HG03097 (cell line): ENCODE results near the gene PCDHGB4.
"Not testable (repeated sequence)": the region's sequence is repeated elsewhere in the genome, so short reads cannot be mapped to it uniquely, and the experiment has no call there.

ENCODE experiments used
- ATAC-seq: cut with Tn5 transposase; IDR thresholded peaks from one replicate; pipeline ENCODE4 v1.9.1; 2021; ENCODE audit not compliant: unreplicated experiment, low FRiP score

The PCDHGB4 gene

DNA sequence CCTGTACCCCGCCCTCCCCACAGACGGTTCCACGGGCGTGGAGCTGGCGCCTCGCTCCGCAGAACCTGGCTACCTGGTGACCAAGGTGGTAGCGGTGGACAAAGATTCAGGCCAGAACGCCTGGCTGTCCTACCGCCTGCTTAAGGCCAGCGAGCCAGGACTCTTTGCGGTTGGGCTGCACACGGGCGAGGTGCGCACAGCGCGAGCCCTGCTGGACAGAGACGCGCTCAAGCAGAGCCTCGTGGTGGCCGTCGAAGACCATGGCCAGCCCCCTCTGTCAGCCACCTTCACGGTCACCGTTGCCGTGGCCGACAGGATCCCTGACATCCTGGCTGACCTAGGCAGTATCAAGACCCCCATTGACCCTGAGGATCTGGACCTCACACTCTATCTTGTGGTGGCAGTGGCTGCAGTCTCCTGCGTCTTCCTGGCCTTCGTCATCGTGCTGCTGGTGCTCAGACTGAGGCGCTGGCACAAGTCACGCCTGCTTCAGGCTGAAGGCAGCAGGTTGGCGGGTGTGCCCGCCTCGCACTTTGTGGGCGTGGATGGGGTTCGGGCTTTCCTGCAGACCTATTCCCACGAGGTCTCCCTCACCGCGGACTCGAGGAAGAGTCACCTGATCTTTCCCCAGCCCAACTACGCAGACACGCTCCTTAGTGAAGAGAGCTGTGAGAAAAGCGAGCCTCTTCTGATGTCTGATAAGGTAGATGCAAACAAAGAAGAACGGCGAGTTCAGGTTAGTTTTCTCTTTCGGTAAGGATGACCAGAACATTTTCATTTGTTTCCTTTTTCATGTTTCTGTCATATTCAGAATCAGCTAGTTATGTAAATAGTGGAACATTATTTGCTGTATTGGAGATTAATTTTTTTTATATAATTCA lies 21.2 kb upstream of the PCDHGB4 start:
- ATAC-seq, result no peak

DNA sequence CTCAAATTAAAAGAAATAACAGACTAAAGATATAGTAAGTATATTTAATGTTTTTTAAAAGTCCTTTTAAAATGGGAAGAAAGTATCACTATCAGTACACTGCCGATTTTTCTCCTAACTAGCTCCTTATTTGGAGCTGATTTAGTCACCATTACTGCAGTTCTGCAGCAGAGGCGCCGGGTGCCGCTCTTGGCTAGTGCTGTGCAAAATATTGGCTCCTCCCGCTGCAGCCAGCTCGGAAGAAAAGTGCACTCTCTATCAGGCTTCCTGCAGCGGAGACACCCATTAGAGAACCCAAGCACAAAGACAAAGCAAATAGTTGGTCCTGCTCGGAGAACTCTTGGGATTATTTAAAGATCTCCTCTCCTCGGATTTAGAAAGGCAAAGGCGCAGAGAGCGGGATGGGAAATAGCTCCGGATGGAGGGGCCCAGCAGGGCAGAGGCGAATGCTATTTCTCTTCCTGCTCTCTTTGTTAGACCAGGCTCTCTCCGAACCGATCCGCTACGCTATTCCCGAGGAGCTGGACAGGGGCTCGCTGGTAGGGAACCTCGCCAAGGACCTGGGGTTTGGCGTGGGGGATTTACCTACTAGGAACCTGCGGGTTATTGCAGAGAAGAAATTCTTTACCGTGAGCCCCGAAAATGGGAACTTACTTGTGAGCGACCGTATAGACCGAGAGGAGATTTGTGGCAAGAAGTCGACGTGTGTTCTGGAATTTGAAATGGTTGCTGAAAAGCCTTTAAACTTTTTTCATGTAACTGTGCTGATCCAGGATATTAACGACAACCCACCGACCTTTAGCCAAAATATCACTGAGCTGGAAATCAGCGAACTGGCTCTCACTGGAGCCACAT lies 17.3 kb upstream of the PCDHGB4 start, which contains the start of gene PCDHGB3:
TSS of gene PCDHGB3 (plus strand) at position 249 of the 855 bp plus-strand sequence. CDS start at position 402, 153 bp downstream.
- peak; percentile 68 for ATAC-seq

DNA sequence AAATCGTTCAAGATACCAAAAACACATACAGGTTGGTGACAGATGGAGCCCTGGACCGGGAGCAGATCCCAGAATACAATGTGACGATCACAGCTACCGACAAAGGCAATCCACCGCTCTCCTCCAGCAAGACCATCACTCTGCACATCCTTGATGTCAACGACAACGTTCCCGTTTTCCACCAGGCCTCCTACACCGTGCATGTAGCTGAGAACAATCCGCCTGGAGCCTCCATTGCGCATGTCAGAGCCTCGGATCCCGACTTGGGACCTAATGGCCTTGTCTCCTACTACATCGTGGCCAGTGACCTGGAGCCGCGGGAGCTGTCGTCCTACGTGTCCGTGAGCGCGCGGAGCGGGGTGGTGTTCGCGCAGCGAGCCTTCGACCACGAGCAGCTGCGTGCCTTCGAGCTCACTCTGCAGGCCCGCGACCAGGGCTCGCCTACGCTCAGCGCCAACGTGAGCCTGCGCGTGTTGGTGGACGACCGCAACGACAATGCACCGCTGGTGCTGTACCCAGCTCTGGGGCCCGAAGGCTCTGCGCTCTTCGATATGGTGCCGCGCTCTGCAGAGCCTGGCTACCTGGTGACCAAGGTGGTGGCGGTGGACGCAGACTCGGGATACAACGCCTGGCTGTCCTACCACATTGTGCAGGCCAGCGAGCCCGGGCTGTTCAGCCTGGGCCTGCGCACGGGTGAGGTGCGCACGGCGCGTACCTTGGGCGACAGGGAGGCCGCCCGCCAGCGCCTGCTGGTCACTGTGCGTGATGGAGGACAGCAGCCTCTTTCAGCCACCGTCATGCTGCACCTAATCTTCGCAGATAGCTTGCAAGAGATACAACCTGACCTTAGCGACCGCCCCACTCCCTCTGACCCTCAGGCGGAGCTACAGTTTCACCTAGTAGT lies 15.7 kb upstream of the PCDHGB4 start:
- ATAC-seq, result no peak

DNA sequence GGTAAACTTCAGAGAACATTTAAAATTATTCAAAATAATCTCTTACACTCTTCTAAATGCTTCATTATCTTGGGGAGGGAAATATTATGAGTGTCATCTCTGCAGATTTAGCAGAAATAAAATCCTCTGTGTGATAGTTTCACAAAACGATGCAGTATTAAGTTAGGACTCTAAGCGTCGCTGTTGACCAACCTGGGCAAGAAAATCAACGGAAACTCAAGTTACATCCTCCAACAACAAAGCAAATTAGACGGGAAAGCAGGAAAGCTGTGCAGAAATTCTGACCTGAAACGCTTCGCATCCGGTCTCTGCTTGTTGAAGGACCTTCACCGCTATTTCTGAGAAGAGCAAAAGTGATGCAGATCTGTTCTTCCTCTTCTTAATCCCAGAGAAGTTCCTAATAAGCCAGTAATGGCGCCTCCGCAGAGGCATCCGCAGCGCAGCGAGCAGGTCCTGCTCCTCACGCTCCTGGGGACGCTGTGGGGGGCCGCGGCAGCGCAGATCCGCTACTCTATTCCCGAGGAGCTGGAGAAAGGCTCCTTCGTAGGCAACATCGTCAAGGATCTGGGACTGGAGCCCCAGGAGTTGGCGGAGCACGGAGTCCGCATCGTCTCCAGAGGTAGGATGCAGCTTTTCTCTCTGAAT lies 13.7 kb upstream of the PCDHGB4 start, which contains the start of gene PCDHGA6:
TSS of gene PCDHGA6 (plus strand) at position 219 of the 645 bp plus-strand sequence. CDS start at position 412, 193 bp downstream.
- no peak for ATAC-seq

DNA sequence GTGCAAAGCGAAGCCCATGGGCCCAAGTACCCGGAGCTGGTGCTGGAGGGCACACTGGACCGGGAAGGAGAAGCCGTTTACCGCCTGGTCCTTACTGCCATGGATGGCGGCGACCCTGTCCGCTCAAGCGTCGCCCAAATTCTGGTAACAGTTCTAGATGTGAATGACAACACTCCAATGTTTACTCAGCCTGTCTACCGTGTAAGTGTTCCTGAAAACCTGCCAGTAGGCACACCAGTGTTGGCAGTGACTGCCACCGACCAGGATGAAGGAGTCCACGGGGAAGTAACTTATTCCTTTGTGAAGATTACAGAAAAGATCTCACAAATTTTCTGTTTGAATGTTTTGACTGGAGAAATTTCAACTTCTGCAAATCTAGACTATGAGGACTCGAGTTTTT lies 12.9 kb upstream of the PCDHGB4 start:
- no peak for ATAC-seq

DNA sequence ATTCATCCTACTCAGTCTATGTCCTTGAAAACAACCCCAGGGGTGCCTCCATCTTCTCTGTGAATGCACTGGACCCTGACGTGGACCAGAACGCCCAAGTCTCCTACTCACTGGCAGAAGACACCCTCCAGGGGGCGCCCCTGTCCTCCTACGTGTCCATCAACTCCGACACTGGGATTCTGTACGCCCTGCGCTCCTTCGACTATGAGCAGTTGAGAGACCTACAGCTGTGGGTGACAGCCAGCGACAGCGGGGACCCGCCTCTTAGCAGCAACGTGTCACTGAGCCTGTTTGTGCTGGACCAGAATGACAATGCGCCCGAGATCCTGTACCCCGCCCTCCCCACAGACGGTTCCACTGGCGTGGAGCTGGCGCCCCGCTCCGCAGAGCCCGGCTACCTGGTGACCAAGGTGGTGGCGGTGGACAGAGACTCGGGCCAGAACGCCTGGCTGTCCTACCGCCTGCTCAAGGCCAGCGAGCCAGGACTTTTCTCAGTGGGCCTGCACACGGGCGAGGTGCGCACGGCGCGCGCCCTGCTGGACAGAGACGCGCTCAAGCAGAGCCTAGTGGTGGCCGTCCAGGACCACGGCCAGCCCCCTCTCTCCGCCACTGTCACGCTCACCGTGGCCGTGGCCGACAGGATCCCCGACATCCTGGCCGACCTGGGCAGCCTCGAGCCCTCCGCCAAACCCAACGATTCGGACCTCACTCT lies 11.9 kb upstream of the PCDHGB4 start:
- not testable (repeated sequence) for ATAC-seq

DNA sequence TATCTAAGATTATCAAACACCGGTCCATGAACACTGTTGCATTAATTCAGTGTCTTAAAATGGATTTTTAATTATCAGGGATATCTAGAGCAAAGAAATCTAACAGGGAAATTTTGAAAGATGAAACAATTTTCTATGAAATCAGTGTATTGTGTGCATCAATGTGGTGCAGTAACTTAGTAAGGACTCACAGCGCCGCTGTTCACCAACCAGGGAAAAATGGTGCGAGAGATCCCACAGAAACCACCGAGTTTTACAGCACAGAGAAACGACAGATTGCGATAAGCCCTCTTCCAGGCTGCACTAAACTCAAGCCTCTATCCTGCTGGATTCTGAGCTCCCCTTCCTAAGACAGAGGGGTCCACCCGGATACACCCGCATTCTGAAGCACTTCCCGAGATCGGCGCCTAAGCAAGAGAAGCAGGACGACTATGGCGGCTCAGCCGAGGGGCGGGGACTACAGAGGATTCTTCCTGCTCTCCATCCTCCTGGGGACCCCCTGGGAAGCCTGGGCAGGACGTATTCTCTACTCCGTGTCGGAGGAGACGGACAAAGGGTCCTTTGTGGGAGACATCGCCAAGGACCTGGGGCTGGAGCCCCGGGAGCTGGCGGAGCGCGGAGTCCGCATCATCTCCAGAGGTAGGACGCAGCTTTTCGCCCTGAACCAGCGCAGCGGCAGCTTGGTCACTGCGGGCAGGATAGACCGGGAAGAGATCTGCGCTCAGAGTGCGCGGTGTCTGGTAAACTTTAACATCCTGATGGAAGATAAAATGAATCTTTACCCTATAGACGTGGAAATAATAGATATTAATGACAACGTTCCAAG lies 4.8 kb upstream of the PCDHGB4 start, which contains the start of gene PCDHGA7:
TSS of gene PCDHGA7 (plus strand) at position 274 of the 826 bp plus-strand sequence. CDS start at position 432, 158 bp downstream.
- ATAC-seq, result no peak

DNA sequence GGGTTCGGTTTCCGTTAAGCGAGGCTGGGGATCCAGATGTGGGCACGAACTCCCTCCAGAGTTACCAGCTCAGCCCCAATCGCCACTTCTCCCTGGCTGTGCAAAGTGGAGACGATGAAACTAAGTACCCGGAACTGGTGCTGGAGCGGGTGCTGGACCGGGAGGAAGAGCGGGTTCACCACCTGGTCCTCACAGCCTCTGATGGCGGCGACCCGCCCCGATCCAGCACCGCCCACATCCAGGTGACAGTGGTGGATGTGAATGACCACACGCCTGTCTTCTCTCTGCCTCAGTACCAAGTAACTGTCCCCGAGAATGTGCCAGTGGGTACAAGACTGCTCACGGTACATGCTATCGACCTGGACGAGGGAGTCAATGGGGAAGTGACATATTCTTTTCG lies 4.2 kb upstream of the PCDHGB4 start:
- no peak for ATAC-seq

DNA sequence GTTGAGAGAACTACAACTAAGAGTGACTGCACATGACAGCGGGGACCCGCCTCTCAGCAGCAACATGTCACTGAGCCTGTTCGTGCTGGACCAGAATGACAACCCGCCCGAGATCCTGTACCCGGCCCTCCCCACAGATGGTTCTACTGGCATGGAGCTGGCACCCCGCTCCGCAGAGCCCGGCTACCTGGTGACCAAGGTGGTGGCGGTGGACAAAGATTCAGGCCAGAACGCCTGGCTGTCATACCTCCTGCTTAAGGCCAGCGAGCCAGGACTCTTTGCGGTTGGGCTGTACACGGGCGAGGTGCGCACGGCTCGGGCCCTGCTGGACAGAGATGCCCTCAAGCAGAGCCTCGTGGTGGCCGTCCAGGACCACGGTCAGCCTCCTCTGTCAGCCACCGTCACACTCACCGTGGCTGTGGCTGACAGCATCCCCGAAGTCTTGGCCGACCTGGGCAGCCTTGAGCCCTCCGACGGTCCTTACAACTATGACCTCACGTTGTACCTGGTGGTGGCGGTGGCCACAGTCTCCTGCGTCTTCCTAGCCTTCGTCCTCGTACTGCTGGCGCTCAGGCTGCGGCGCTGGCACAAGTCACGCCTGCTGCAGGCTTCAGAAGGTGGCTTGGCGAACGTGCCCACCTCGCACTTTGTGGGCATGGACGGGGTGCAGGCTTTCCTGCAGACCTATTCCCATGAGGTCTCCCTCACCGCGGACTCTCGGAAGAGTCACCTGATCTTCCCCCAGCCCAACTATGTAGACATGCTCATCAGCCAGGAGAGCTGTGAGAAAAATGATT lies 2.8 kb upstream of the PCDHGB4 start:
- ATAC-seq, result no peak

DNA sequence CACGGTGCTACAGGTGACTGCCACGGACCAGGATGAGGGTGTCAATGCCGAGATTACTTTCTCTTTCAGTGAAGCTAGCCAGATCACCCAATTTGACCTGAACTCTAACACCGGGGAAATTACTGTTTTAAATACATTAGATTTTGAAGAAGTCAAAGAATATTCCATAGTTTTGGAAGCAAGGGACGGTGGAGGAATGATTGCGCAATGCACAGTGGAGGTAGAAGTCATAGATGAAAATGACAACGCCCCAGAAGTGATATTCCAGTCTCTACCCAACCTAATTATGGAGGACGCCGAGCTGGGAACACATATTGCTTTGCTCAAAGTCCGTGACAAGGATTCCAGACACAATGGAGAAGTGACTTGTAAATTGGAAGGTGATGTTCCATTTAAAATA lies 1.2 kb downstream of the PCDHGB4 start:
- no peak for ATAC-seq

DNA sequence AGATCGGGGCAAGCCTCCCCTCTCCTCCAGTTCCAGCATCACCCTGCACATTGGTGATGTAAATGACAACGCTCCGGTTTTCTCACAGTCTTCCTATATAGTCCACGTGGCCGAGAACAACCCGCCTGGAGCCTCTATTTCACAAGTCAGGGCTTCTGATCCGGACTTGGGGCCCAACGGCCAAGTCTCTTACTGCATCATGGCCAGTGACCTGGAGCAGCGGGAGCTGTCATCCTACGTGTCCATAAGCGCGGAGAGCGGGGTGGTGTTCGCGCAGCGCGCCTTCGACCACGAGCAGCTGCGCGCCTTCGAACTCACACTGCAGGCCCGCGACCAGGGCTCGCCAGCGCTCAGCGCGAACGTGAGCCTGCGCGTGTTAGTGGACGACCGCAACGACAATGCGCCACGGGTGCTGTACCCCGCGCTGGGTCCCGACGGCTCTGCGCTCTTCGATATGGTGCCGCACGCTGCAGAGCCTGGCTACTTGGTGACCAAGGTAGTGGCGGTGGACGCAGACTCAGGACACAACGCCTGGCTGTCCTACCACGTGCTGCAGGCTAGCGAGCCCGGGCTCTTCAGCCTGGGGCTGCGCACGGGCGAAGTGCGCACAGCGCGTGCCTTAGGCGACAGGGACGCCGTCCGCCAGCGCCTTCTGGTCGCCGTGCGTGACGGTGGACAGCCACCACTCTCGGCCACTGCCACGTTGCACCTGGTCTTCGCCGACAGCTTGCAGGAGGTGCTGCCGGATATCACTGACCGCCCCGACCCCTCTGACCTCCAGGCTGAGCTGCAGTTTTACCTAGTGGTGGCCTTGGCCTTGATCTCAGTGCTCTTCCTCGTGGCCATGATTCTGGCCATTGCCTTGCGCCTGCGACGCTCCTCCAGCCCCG lies 1.9 kb downstream of the PCDHGB4 start:
- no peak for ATAC-seq

DNA sequence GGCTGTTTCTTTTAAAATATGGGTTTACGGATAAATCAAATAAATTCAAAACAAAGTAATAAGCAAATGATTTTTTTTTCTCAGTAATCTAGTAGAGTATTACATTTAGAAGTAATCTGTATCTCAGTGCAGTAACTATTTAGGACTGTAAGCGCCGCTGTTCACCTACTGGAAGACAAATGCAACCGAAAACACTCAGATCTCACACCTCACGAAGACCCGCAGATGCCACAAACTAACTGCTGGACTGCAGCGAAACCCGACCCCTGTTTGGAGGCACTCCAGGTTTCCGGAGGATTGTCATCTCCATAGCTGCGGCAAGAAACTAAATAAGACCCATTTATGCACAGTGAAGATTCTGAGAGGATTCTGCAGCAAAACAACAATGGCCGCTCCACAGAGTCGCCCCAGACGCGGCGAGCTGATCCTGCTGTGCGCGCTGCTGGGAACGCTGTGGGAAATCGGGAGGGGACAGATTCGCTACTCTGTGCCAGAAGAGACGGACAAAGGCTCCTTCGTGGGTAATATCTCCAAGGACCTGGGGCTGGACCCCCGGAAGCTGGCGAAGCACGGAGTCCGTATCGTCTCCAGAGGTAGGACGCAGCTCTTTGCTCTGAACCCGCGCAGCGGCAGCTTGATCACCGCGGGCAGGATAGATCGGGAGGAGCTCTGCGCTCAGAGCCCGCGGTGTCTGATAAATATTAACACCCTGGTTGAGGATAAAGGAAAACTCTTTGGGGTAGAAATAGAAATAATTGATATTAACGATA lies 5.1 kb downstream of the PCDHGB4 start, which contains the start of gene PCDHGA8:
TSS of gene PCDHGA8 (plus strand) at position 205 of the 770 bp plus-strand sequence. CDS start at position 386, 181 bp downstream.
- ATAC-seq, result no peak

DNA sequence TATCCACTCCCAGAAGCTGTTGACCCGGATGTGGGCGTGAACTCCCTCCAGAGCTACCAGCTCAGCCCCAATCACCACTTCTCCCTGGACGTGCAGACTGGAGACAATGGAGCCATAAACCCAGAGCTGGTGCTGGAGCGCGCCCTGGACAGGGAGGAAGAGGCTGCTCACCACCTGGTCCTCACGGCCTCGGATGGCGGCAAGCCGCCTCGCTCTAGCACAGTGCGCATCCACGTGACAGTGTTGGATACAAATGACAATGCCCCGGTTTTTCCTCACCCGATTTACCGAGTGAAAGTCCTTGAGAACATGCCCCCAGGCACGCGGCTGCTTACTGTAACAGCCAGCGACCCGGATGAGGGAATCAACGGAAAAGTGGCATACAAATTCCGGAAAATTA lies 5.8 kb downstream of the PCDHGB4 start:
- no peak for ATAC-seq

DNA sequence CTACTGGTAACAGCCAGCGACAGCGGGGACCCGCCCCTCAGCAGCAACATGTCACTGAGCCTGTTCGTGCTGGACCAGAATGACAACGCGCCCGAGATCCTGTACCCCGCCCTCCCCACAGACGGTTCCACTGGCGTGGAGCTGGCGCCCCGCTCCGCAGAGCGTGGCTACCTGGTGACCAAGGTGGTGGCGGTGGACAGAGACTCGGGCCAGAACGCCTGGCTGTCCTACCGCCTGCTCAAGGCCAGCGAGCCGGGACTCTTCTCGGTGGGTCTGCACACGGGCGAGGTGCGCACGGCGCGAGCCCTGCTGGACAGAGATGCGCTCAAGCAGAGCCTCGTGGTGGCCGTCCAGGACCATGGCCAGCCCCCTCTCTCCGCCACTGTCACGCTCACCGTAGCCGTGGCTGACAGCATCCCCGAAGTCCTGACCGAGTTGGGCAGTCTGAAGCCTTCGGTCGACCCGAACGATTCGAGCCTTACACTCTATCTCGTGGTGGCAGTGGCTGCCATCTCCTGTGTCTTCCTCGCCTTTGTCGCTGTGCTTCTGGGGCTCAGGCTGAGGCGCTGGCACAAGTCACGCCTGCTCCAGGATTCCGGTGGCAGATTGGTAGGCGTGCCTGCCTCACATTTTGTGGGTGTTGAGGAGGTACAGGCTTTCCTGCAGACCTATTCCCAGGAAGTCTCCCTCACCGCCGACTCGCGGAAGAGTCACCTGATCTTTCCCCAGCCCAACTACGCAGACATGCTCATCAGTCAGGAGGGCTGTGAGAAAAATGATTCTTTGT lies 7.1 kb downstream of the PCDHGB4 start:
- ATAC-seq, result not testable (repeated sequence)
